K562 (cell line): ENCODE measurements around the gene AQP1. TPM values are rescaled to one million over a fixed set of nuclear protein-coding genes. Genes with fewer than 3 reads are reported as not detected.

Experiments used
- ARID3A ChIP-seq: IDR thresholded peaks from 2 replicates; pipeline ENCODE4 v1.6.1; 2012; ENCODE audit warnings: low read depth, low read length, improper control_type of control experiment, borderline replicate concordance
- BRCA1 ChIP-seq, 2 experiments: fragments of 450-650 bp in 1 of 2; sonication (generic) in 1 of 2; formaldehyde crosslinking in 1 of 2; IDR thresholded peaks; 2 replicates each; pipeline versions ENCODE4 v1.5.0 to v1.6.1; 2017 to 2020; ENCODE audit warnings: mild to moderate bottlenecking in 1 of 2, missing genetic modification reagents in 1 of 2
- CBFA2T3 ChIP-seq: fragments of 450-650 bp; IDR thresholded peaks from 2 replicates; pipeline ENCODE4 v1.6.1; 2017
- CREM ChIP-seq: IDR thresholded peaks from 2 replicates; pipeline ENCODE4 v1.6.1; 2014; ENCODE audit warnings: antibody characterized with exemption, low read depth
- CTCF ChIP-seq, 3 experiments: IDR thresholded peaks in 2 of 3; conservative IDR thresholded peaks in 1 of 3; 2 replicates each; pipeline ENCODE4 v1.5.1; 2011 to 2012; ENCODE audit warnings: low read length in 3 of 3, mild to moderate bottlenecking in 3 of 3, control low read depth in 2 of 3, improper control_type of control experiment in 1 of 3, inconsistent platforms in 1 of 3, low read depth in 1 of 3, mixed read lengths in 1 of 3, moderate library complexity in 1 of 3; ENCODE audit not compliant: insufficient read depth in 2 of 3
- ERF ChIP-seq: fragments of 450-650 bp; formaldehyde crosslinking; IDR thresholded peaks from 2 replicates; pipeline ENCODE4 v1.4.0; 2020; ENCODE audit warnings: mild to moderate bottlenecking, mixed read lengths
- FOXO4 ChIP-seq: fragments of 450-650 bp; formaldehyde crosslinking; IDR thresholded peaks from 2 replicates; pipeline ENCODE4 v1.4.0; 2020; ENCODE audit warnings: mild to moderate bottlenecking, moderate library complexity
- GTF2E2 ChIP-seq: fragments of 200-800 bp; sonication (Bioruptor generic); IDR thresholded peaks from 2 replicates; pipeline ENCODE4 v1.6.1; 2016; ENCODE audit warnings: missing genetic modification characterization, missing compliant biosample characterization
- NCOA1 ChIP-seq: fragments of 450-650 bp; IDR thresholded peaks from 2 replicates; pipeline ENCODE4 v1.6.1; 2016; ENCODE audit warnings: low read depth
- NR3C1 ChIP-seq: sonication (generic); formaldehyde crosslinking; IDR thresholded peaks from 2 replicates; pipeline ENCODE4 v1.8.1; 2022; ENCODE audit warnings: missing genetic modification reagents
- NUFIP1 ChIP-seq: fragments of 450-650 bp; IDR thresholded peaks from 2 replicates; pipeline ENCODE4 v1.6.1; 2018; ENCODE audit not compliant: partially characterized antibody
- SAP30 ChIP-seq: fragments of 200-600 bp; sonication (generic); IDR thresholded peaks from 2 replicates; pipeline ENCODE4 v1.6.1; 2012; ENCODE audit warnings: borderline replicate concordance, low read depth, mild to moderate bottlenecking, moderate library complexity, low read length, control low read depth, inconsistent platforms; ENCODE audit not compliant: insufficient read depth, poor library complexity, severe bottlenecking
- XRCC5 ChIP-seq: fragments of 200-400 bp; formaldehyde crosslinking; IDR thresholded peaks from 2 replicates; pipeline ENCODE4 v1.6.1; 2017; ENCODE audit warnings: low read depth, mild to moderate bottlenecking, low read length
- YBX1 ChIP-seq: fragments of 450-650 bp; IDR thresholded peaks from 2 replicates; pipeline ENCODE4 v1.7.1; 2016; ENCODE audit warnings: mild to moderate bottlenecking
- ZNF3 ChIP-seq: fragments of 250-450 bp; sonication (Bioruptor Pico); IDR thresholded peaks from 2 replicates; pipeline ENCODE4 v1.5.0; 2021; ENCODE audit warnings: mild to moderate bottlenecking, moderate library complexity
- ZNF347 ChIP-seq: fragments of 450-650 bp; formaldehyde crosslinking; IDR thresholded peaks from 2 replicates; pipeline ENCODE4 v1.4.0; 2020; ENCODE audit warnings: low read depth, mild to moderate bottlenecking, moderate library complexity
- ZNF384 ChIP-seq: IDR thresholded peaks from 2 replicates; pipeline ENCODE4 v1.6.1; 2012; ENCODE audit warnings: low read depth, low read length, improper control_type of control experiment
- ZNF395 ChIP-seq: fragments of 200-800 bp; sonication (Bioruptor generic); IDR thresholded peaks from 2 replicates; pipeline ENCODE4 v1.6.1; 2017; ENCODE audit warnings: missing genetic modification characterization, missing compliant biosample characterization
- ZNF41 ChIP-seq: fragments of 250-450 bp; sonication (Bioruptor Pico); conservative IDR thresholded peaks from 2 replicates; pipeline ENCODE4 v1.4.0; 2020; ENCODE audit warnings: mild to moderate bottlenecking
- ZNF436 ChIP-seq: fragments of 250-450, 450-650 bp; sonication (Bioruptor Pico); formaldehyde crosslinking; IDR thresholded peaks from 2 replicates; pipeline ENCODE4 v1.7.0; 2020; ENCODE audit warnings: mild to moderate bottlenecking
- ZNF551 ChIP-seq: fragments of 250-450 bp; sonication (Bioruptor Pico); IDR thresholded peaks from 2 replicates; pipeline ENCODE4 v1.5.0; 2021; ENCODE audit warnings: mild to moderate bottlenecking, moderate library complexity
- ZNF764 ChIP-seq: fragments of 250-450 bp; sonication (Bioruptor Pico); IDR thresholded peaks from 2 replicates; pipeline ENCODE4 v1.4.0; 2020; ENCODE audit warnings: low read depth, mild to moderate bottlenecking, moderate library complexity
- ZNF778 ChIP-seq: fragments of 450-650 bp; formaldehyde crosslinking; IDR thresholded peaks from 2 replicates; pipeline ENCODE4 v1.4.0; 2020; ENCODE audit warnings: mild to moderate bottlenecking, moderate library complexity
- polyA plus RNA-seq, 8 experiments: library from polyadenylated mRNA; depleted of rRNA in 4 of 8; stranded (reverse) in 5 of 8; unstranded in 3 of 8; fragments of >200 nt; fragmentation: Nextera tagmentation in 2 of 8; fragmentation: Illumina TruSeq in 1 of 8; extraction: Ambion mirVana in 2 of 8; extraction: Trizol in 1 of 8; gene quantifications; 2 replicates each; pipeline versions ENCODE4 v1.2.1 to v1.2.3, GENCODE V29; 2011 to 2014; ENCODE audit warnings: inconsistent platforms in 1 of 8, missing spikeins in 1 of 8
- total RNA-seq, 7 experiments: library from RNA; depleted of rRNA in 6 of 7; stranded (reverse); fragments of >200 nt in 6 of 7; fragmentation: Illumina TruSeq in 2 of 7; extraction: Trizol in 2 of 7; gene quantifications; 2 replicates each; pipeline versions ENCODE4 v1.2.1 to v1.2.3, GENCODE V29; 2011 to 2021; ENCODE audit warnings: low replicate concordance in 1 of 7

AQP1 gene
- total and polyA plus RNA-seq, 9 of the 15 experiments (the other 6 are each of a cell fraction or from before 2014, with no cell fraction given), result 0.18 to 12.6 (median 4.1) TPM

- no peak; the same call in 1 of the 2 replicates for TF ChIP-seq ARID3A
- no peak for TF ChIP-seq ZNF551 (CRISPR knock-in tag)
- TF ChIP-seq YBX1, result no peak
- TF ChIP-seq ERF (CRISPR knock-in tag), result no peak
- no peak for TF ChIP-seq ZNF3 (CRISPR knock-in tag)
- TF ChIP-seq CBFA2T3, result peak; percentile 99
- no peak for TF ChIP-seq BRCA1 (IDR thresholded peaks at IDR 0.05)
- TF ChIP-seq BRCA1 (CRISPR knock-in tag; IDR thresholded peaks at IDR 0.05), result no peak
- peak; percentile 39; the same call in 1 of the 2 replicates for TF ChIP-seq ZNF384
- peak; percentile 88 for TF ChIP-seq NCOA1
- no peak for TF ChIP-seq ZNF764
- TF ChIP-seq ZNF436 (CRISPR knock-in tag), result peak; percentile 64; the same call in 1 of the 2 replicates
- no peak for TF ChIP-seq SAP30
- no peak for TF ChIP-seq CTCF (IDR thresholded peaks at IDR 0.05 in 2 of 3, conservative IDR thresholded peaks at IDR 0.05 in 1 of 3; ENCODE audit: insufficient read depth in 2 of 3, low read depth in 1 of 3, low read length in 3 of 3)
- 0 out of 2 replicates have a peak, but pooled peaks have one; percentile 22 for TF ChIP-seq GTF2E2
- peak; percentile 94 for TF ChIP-seq ZNF395 (CRISPR knock-in tag)
- TF ChIP-seq NR3C1 (CRISPR knock-in tag), result no peak
- TF ChIP-seq ZNF41, result no peak
- no peak for TF ChIP-seq ZNF347 (CRISPR knock-in tag)
- no peak; the same call in 1 of the 2 replicates for TF ChIP-seq XRCC5
- 0 out of 2 replicates have a peak, but pooled peaks have one; percentile 23 for TF ChIP-seq FOXO4 (CRISPR knock-in tag)
- TF ChIP-seq ZNF778, result no peak
- peak; percentile 83 for TF ChIP-seq CREM
- no peak for TF ChIP-seq NUFIP1
Observed at GRCh38 chr7:30915005-30915601, 3.5 kb downstream of the AQP1 start (continued).
